Measurements from ENCODE around the gene TMEM218. TPM values are rescaled to one million over a fixed set of nuclear protein-coding genes. Genes with fewer than 3 reads are reported as not detected.

The TMEM218 gene
- total and polyA plus RNA-seq, 2 of the 8 experiments (the other 6 are each of a cell fraction or from before 2014, with no cell fraction given): 17.0 to 33.5 TPM

- H3K23me2 ChIP-seq (ENCODE audit: low read depth, low read length): no peaks in the 10 kb centered on the region; the same call in 1 of the 2 replicates
- no peaks in the 10 kb centered on the region for H3K36me3 ChIP-seq (ENCODE audit: control insufficient read depth in 2 of 4, insufficient read depth in 4 of 4, low read length in 3 of 4)
- H3K9ac ChIP-seq (replicated peaks in 1 of 4; ENCODE audit: extremely low read depth in 1 of 4, low read depth in 3 of 4, low read length in 3 of 4): no peak overlapping the region
- no peak overlapping the region for H2BK12ac ChIP-seq (ENCODE audit: low read depth, low read length)
- POLR2A ChIA-PET (ENCODE audit: partially characterized antibody): no interaction called here
- no peaks in the 10 kb centered on the region for H3K9me3 ChIP-seq (ENCODE audit: insufficient read depth in 2 of 2, low read depth in 1 of 2, low read length in 1 of 2)
- H3K56ac ChIP-seq (replicated peaks; ENCODE audit: insufficient read length, low read depth, low read length): no peak overlapping the region
- no peak overlapping the region for H4K91ac ChIP-seq (replicated peaks; ENCODE audit: insufficient read length, low read length)
- TF ChIP-seq CHD2 (IDR thresholded peaks at IDR 0.05; ENCODE audit: low read length): no peak
- no peak for TF ChIP-seq SAP30 (IDR thresholded peaks at IDR 0.05; ENCODE audit: insufficient read depth, insufficient replicate concordance, low read length)
- no peak overlapping the region for H2AFZ ChIP-seq (ENCODE audit: low read length)
- H3K4ac ChIP-seq (replicated peaks; ENCODE audit: insufficient read length, low read depth, low read length): no peak overlapping the region
- H3K27me3 ChIP-seq (replicated peaks in 1 of 4; ENCODE audit: control insufficient read depth in 3 of 4, extremely low read depth in 1 of 4, insufficient read depth in 3 of 4, low read length in 3 of 4): no peaks in the 10 kb centered on the region; a peak in 1 of 7 replicates
- H4K20me1 ChIP-seq (replicated peaks in 1 of 2; ENCODE audit: control insufficient read depth in 1 of 2, insufficient read depth in 2 of 2, low read length in 2 of 2): no peaks in the 10 kb centered on the region
- WGBS, 2 experiments (ENCODE audit: extremely low coverage in 1 of 2, insufficient coverage in 1 of 2, insufficient read length in 1 of 2, insufficient replicate concordance in 2 of 2, low coverage in 1 of 2, low lambda C conversion rate in 2 of 2, missing lambda C conversion rate in 1 of 2): 88% methylated on average over 1 of the region's 1 CpG; no CpG with 5 or more reads in 1 of the 2 experiments
- H3K27ac ChIP-seq (ENCODE audit: low read depth, low read length): no peak overlapping the region
- H2BK15ac ChIP-seq (ENCODE audit: low read length): no peak overlapping the region
- no peak overlapping the region for H3K18ac ChIP-seq (ENCODE audit: extremely low read depth, low read length)
- no peak overlapping the region for H2BK5ac ChIP-seq (ENCODE audit: low read depth, low read length)
- DNase-seq (ENCODE audit: low read depth in 1 of 2, low spot score in 2 of 2) (no peak), FAIRE-seq (no peak)
- no peak overlapping the region for H2BK20ac ChIP-seq (ENCODE audit: low read length)
- H3K4me2 ChIP-seq (ENCODE audit: insufficient read depth in 1 of 2, low read depth in 2 of 2, low read length in 2 of 2): no peak overlapping the region
- no peak overlapping the region for H2BK120ac ChIP-seq (replicated peaks; ENCODE audit: low read depth, low read length)
- H3K4me3 ChIP-seq (ENCODE audit: extremely low read depth in 1 of 4, insufficient read depth in 2 of 4, low read depth in 3 of 4, low read length in 4 of 4): no peak overlapping the region
- no peak overlapping the region for H3K14ac ChIP-seq (ENCODE audit: insufficient read length)
- CTCF ChIA-PET (ENCODE audit: partially characterized antibody): interaction anchor here (1.3 to 2.4 kb wide), 6 partner anchors 8 to 175 kb away, joined by 3 to 10 read pairs (median 6); no protein-coding TSS in a partner anchor
- H4K8ac ChIP-seq (ENCODE audit: extremely low read depth, insufficient read depth, low read length): no peak overlapping the region
- no peak overlapping the region for H3K23ac ChIP-seq (ENCODE audit: insufficient read length)
- H2AK5ac ChIP-seq (ENCODE audit: low read depth, low read length): no peak overlapping the region
- H3K79me1 ChIP-seq (ENCODE audit: low read depth, low read length): no peaks in the 10 kb centered on the region
- H3K4me1 ChIP-seq (replicated peaks in 1 of 4; ENCODE audit: control insufficient read depth in 3 of 4, insufficient read depth in 4 of 4, low read length in 3 of 4): no peaks in the 10 kb centered on the region
- no peak overlapping the region for H4K5ac ChIP-seq (ENCODE audit: insufficient read length, low read depth, low read length)
- no peaks in the 10 kb centered on the region; a peak in 1 of 4 replicates for H3K79me2 ChIP-seq (ENCODE audit: control insufficient read depth in 1 of 2, insufficient read depth in 2 of 2, low read length in 2 of 2)
Observed at GRCh38 chr11:125132071-125132470, 20.6 kb upstream of the TMEM218 start.
